Measurements from ENCODE around the gene PRLR.

The PRLR gene

GRCh38 chr5:35171991-35172390 lies 58.3 kb downstream of the PRLR start:
- TF ChIP-seq CREB1 (IDR thresholded peaks at IDR 0.05; ENCODE audit: low read depth), result no peak
- TF ChIP-seq TEAD4 (IDR thresholded peaks at IDR 0.05), result no peak
- TF ChIP-seq TCF12 (IDR thresholded peaks at IDR 0.05; ENCODE audit: low read depth), result no peak
- TF ChIP-seq, protein P1, sequence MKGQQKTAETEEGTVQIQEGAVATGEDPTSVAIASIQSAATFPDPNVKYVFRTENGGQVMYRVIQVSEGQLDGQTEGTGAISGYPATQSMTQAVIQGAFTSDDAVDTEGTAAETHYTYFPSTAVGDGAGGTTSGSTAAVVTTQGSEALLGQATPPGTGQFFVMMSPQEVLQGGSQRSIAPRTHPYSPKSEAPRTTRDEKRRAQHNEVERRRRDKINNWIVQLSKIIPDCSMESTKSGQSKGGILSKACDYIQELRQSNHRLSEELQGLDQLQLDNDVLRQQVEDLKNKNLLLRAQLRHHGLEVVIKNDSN (IDR thresholded peaks at IDR 0.05), result no peak
- no peak for TF ChIP-seq REST (IDR thresholded peaks at IDR 0.05; ENCODE audit: low read depth)
- TF ChIP-seq NFIC (IDR thresholded peaks at IDR 0.05), result no peak
- TF ChIP-seq FOXM1 (IDR thresholded peaks at IDR 0.05; ENCODE audit: borderline replicate concordance, low read depth), result no peak
- TF ChIP-seq ZBTB7A (IDR thresholded peaks at IDR 0.05; ENCODE audit: low read depth), result no peak
- no peak for TF ChIP-seq CEBPB (IDR thresholded peaks at IDR 0.05)
- TF ChIP-seq EP300 (IDR thresholded peaks at IDR 0.05; ENCODE audit: borderline replicate concordance), result no peak
- TF ChIP-seq EGR1 (IDR thresholded peaks at IDR 0.05), result no peak
- TF ChIP-seq MAX (IDR thresholded peaks at IDR 0.05), result no peak
- no peak for TF ChIP-seq YY1 (IDR thresholded peaks at IDR 0.05; ENCODE audit: low read depth)
- no peak for TF ChIP-seq TAF1 (IDR thresholded peaks at IDR 0.05; ENCODE audit: low read depth)
- no peak for TF ChIP-seq RAD21 (IDR thresholded peaks at IDR 0.05; ENCODE audit: low read depth)

GRCh38 chr5:35171078-35171477 lies 59.2 kb downstream of the PRLR start:
- no peak for TF ChIP-seq TEAD4 (IDR thresholded peaks at IDR 0.05)
- no peak for TF ChIP-seq FOXM1 (IDR thresholded peaks at IDR 0.05; ENCODE audit: borderline replicate concordance, low read depth)
- TF ChIP-seq NFIC (IDR thresholded peaks at IDR 0.05), result no peak
- TF ChIP-seq MAX (IDR thresholded peaks at IDR 0.05), result no peak
- no peak for TF ChIP-seq RAD21 (IDR thresholded peaks at IDR 0.05; ENCODE audit: low read depth)
- no peak for TF ChIP-seq REST (IDR thresholded peaks at IDR 0.05; ENCODE audit: low read depth)
- TF ChIP-seq EGR1 (IDR thresholded peaks at IDR 0.05), result no peak

- TF ChIP-seq EP300 (IDR thresholded peaks at IDR 0.05; ENCODE audit: borderline replicate concordance) (no peak), NFIC (IDR thresholded peaks at IDR 0.05) (no peak), ZBTB7A (IDR thresholded peaks at IDR 0.05; ENCODE audit: low read depth) (no peak), REST (IDR thresholded peaks at IDR 0.05; ENCODE audit: low read depth) (no peak), CREB1 (IDR thresholded peaks at IDR 0.05; ENCODE audit: low read depth) (no peak), FOXM1 (IDR thresholded peaks at IDR 0.05; ENCODE audit: borderline replicate concordance, low read depth) (no peak), CEBPB (IDR thresholded peaks at IDR 0.05) (no peak), TCF12 (IDR thresholded peaks at IDR 0.05; ENCODE audit: low read depth) (no peak), RAD21 (IDR thresholded peaks at IDR 0.05; ENCODE audit: low read depth) (no peak), YY1 (IDR thresholded peaks at IDR 0.05; ENCODE audit: low read depth) (no peak)
These were observed 64.2 kb downstream of the PRLR start for GRCh38 chr5:35166043-35166442.

- no peak for TF ChIP-seq FOXM1 (IDR thresholded peaks at IDR 0.05; ENCODE audit: borderline replicate concordance, low read depth)
- TF ChIP-seq RAD21 (IDR thresholded peaks at IDR 0.05; ENCODE audit: low read depth), result no peak
- TF ChIP-seq, protein P1 (IDR thresholded peaks at IDR 0.05), result no peak
- no peak for TF ChIP-seq TCF12 (IDR thresholded peaks at IDR 0.05; ENCODE audit: low read depth)
- no peak for TF ChIP-seq NFIC (IDR thresholded peaks at IDR 0.05)
- TF ChIP-seq ZBTB7A (IDR thresholded peaks at IDR 0.05; ENCODE audit: low read depth), result no peak
- no peak for TF ChIP-seq TAF1 (IDR thresholded peaks at IDR 0.05; ENCODE audit: low read depth)
- TF ChIP-seq CEBPB (IDR thresholded peaks at IDR 0.05), result no peak
- no peak for TF ChIP-seq YY1 (IDR thresholded peaks at IDR 0.05; ENCODE audit: low read depth)
These were observed 65.3 kb downstream of the PRLR start for GRCh38 chr5:35164860-35165542.

Measured in Ishikawa (cell line).